Nephron progenitor cell (in vitro differentiated cells): ENCODE data around the gene GPR176.

Source experiments
- DNase-seq: peaks from one replicate; pipeline ENCODE4 v3.0.0; 2021
- H3K27ac Mint-ChIP-seq: 2 replicates; pipeline ENCODE4 v1.8.0; 2021; ENCODE audit warnings: mild to moderate bottlenecking, moderate library complexity, mixed read lengths
- H3K27me3 Mint-ChIP-seq: 2 replicates; pipeline ENCODE4 v1.8.0; 2021; ENCODE audit warnings: mild to moderate bottlenecking, low read depth, mixed read lengths; ENCODE audit not compliant: poor library complexity
- H3K36me3 Mint-ChIP-seq: 2 replicates; pipeline ENCODE4 v1.8.0; 2021; ENCODE audit warnings: low read depth, mixed read lengths
- H3K4me1 Mint-ChIP-seq: 2 replicates; pipeline ENCODE4 v1.8.0; 2021; ENCODE audit warnings: mixed read lengths
- H3K4me3 Mint-ChIP-seq: 2 replicates; pipeline ENCODE4 v1.8.0; 2021; ENCODE audit warnings: mild to moderate bottlenecking, moderate library complexity, mixed read lengths
- H3K9me3 Mint-ChIP-seq: 2 replicates; pipeline ENCODE4 v1.8.0; 2021; ENCODE audit warnings: mild to moderate bottlenecking, moderate library complexity, mixed read lengths
- TF ChIP-seq, protein P1 (sequence below): fragments of 200-600 bp; sonication (generic); IDR thresholded peaks from 2 replicates; pipeline ENCODE4 v1.5.0; 2021; ENCODE audit warnings: antibody characterized with exemption

The GPR176 gene

DNA sequence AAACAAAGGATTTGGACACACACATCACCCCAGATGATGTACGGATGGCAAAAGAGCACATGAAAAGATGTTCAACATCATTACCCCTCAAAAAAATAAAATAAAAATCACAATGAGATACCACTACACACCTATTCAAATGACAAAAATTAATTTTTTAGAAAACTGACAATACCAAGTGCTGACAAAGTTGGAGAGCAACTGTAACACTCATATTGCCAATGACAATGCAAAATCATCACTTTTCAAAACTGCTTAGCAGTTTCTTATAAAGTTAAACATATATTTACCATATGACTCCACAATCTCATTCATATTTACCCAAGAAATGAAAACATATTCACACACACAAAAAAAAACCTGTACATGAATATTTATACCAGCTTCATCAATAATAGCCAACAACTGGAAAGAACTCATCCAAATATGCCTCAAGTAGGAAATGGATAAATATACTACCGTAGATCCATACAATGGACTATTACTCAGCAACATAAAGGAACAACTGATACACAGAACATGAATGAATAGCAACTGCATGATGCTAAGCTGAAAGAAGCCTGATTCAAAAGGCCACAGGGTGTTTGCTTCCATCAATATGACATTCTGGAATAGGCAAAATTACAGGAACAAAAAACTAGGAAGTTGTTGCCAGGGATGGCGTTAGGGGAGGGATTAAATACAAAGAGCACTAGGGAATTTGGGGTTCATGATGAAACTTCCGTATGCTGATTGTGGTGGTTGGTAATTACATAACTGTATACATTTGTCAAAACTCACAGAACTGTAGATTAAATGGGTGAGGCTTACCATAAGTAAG is 138.7 kb downstream of the GPR176 start:
- TF ChIP-seq, protein P1, sequence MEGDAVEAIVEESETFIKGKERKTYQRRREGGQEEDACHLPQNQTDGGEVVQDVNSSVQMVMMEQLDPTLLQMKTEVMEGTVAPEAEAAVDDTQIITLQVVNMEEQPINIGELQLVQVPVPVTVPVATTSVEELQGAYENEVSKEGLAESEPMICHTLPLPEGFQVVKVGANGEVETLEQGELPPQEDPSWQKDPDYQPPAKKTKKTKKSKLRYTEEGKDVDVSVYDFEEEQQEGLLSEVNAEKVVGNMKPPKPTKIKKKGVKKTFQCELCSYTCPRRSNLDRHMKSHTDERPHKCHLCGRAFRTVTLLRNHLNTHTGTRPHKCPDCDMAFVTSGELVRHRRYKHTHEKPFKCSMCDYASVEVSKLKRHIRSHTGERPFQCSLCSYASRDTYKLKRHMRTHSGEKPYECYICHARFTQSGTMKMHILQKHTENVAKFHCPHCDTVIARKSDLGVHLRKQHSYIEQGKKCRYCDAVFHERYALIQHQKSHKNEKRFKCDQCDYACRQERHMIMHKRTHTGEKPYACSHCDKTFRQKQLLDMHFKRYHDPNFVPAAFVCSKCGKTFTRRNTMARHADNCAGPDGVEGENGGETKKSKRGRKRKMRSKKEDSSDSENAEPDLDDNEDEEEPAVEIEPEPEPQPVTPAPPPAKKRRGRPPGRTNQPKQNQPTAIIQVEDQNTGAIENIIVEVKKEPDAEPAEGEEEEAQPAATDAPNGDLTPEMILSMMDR: no peak
- Mint-ChIP-seq H3K9me3 (peaks cover 10% of the 10 kb centered on the region), H3K36me3 (peaks cover 8% of the 10 kb centered on the region), H3K4me1 (peaks cover 52% of the 10 kb centered on the region), H3K27ac (no peak overlapping the region), H3K27me3 (no peaks in the 10 kb centered on the region), H3K4me3 (peak overlapping the region; percentile 65)
- no peak for DNase-seq

DNA sequence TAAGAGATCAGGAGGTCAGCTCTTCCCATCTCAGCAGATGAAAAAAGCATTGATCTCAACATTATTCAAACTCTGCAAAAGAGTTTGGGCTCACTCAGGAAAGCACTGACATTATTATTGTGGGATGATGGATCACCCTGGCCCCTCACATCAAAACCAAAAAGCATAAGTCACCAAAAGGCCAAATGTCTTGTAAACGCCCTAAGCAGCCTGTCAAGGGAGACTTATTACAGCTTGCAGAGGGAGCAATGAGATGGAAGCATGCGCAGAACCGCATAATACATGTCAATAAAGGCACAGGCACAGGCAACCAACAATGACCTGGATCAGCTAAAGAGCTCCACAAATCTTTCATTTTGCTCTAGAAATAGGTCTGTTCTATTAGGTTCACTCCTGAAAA is 142.0 kb downstream of the GPR176 start:
- no peak overlapping the region for H3K27ac Mint-ChIP-seq

DNA sequence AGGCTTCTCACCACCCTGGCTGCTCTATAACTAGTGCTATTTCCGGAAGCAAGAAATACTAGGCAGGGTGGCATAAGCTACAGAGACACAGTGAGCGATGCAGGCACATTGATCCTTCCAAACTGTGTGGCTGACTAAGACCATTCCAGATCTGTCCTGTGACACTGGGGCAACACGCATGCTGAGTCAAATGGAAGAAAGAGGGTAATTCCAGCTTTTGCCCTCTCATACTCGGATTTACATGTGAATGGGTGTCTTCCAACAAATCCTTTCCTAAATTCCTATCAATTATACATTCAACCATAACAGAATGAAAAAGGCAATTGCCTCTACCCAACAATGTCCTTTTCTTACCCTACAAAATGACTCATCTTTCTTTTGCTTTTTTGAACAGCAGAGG is 142.6 kb downstream of the GPR176 start:
- peaks cover 4% of the 10 kb centered on the region for H3K27me3 Mint-ChIP-seq
- peaks cover 15% of the 10 kb centered on the region for H3K9me3 Mint-ChIP-seq
- peak overlapping the region; percentile 49 for H3K27ac Mint-ChIP-seq
- DNase-seq: no peak
- TF ChIP-seq, protein P1: no peak
- peaks cover 14% of the 10 kb centered on the region for H3K36me3 Mint-ChIP-seq
- no peak overlapping the region for H3K4me3 Mint-ChIP-seq
- H3K4me1 Mint-ChIP-seq: peaks cover 26% of the 10 kb centered on the region

More for the DNA sequence above, 142.0 kb downstream of the GPR176 start:
- Mint-ChIP-seq H3K9me3 (peaks cover 15% of the 10 kb centered on the region), H3K36me3 (peaks cover 14% of the 10 kb centered on the region), H3K4me3 (no peak overlapping the region), H3K27me3 (peaks cover 4% of the 10 kb centered on the region), H3K4me1 (peaks cover 26% of the 10 kb centered on the region)
- no peak for DNase-seq
- TF ChIP-seq, protein P1: no peak

DNA sequence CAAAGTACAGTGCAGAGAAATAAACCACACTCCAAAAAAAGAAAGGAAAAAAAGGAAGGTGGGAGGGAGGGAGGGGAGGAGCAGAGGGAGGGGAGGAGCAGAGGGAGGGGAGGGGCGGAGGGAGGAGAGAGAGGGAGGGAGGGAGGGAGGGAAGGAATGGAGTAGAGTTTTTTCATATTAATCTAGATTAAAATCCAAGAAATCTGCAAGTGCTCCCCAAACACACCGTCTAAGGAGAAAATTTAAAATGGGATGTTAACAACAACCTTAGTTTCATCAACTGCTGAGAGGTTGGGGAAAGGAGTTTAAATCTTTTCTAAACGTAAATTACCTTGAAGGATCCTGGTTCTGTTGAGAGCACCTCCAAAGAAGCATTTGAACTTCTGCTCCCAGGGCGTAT is 144.0 kb downstream of the GPR176 start:
- peaks cover 10% of the 10 kb centered on the region for H3K9me3 Mint-ChIP-seq
- H3K27me3 Mint-ChIP-seq: peaks cover 7% of the 10 kb centered on the region
- no peak for DNase-seq
- H3K4me3 Mint-ChIP-seq: no peak overlapping the region
- H3K4me1 Mint-ChIP-seq: peaks cover 38% of the 10 kb centered on the region
- H3K36me3 Mint-ChIP-seq: peaks cover 9% of the 10 kb centered on the region
- TF ChIP-seq, protein P1: no peak
- H3K27ac Mint-ChIP-seq: no peak overlapping the region

DNA sequence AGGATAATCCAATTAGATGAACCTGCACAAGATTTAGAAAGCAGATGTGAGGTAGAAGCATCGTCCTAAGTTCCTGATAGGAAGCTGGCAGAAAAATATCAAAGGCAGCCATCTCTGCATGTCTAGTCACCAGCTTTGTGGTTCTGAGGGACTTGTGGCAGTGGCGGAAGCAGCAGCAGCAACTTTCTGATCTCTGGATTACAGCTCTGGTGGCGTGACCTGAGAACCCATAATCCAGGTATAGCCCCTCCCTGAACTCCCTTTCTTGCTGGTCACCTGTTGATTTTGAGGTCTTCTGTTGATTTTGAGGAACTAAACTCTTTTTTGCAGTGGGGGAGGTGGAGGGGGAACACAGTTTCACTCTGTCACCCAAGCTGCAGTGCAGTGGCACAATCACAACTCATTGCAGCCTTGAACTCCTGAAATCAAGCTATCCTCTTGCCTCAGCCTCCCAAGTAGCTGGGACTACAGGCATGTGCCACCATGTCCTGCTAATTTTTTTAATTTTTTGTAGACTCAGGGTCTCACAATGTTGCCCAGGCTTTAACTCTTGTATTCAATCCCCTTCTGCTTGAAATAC is 145.3 kb downstream of the GPR176 start:
- H3K27me3 Mint-ChIP-seq: peaks cover 7% of the 10 kb centered on the region
- peaks cover 5% of the 10 kb centered on the region for H3K9me3 Mint-ChIP-seq
- no peak overlapping the region for H3K27ac Mint-ChIP-seq
- peaks cover 5% of the 10 kb centered on the region for H3K36me3 Mint-ChIP-seq
- TF ChIP-seq, protein P1: no peak
- no peak overlapping the region for H3K4me3 Mint-ChIP-seq
- peaks cover 43% of the 10 kb centered on the region for H3K4me1 Mint-ChIP-seq
- DNase-seq: no peak
